T47D (cell line): ENCODE measurements around the gene DDX39B.

Experiments used
- DNase-seq, 2 experiments: peaks; one replicate each; pipeline versions ENCODE4 v3.0.0 to v3.0.0-alpha.2; 2011 to 2012; ENCODE audit warnings: low read depth in 1 of 2, low spot score in 1 of 2
- JUND ChIP-seq: IDR thresholded peaks from 2 replicates; pipeline ENCODE4 v1.6.1; 2012; ENCODE audit warnings: low read depth
- in situ Hi-C: cut with HindIII; loops from 2 replicates; pipeline ENCODE4 v1.10.0; 2016; ENCODE audit warnings: low sequenced_read_pairs, low pct_unique_long_range_greater_than_20kb

The DDX39B gene

GRCh38 chr6:31534011-31534410 lies 7.8 kb downstream of the DDX39B start:
- no peak for DNase-seq
- in situ Hi-C loops: no loop called here
- no peak for TF ChIP-seq JUND

GRCh38 chr6:31533455-31533841 lies 8.4 kb downstream of the DDX39B start:
- in situ Hi-C loops: no loop called here
- no peak for DNase-seq
- no peak for TF ChIP-seq JUND

GRCh38 chr6:31532644-31533454 lies 9.0 kb downstream of the DDX39B start:
- DNase-seq: no peak
- in situ Hi-C loops: no loop called here
- no peak for TF ChIP-seq JUND

- in situ Hi-C loops: no loop called here
- TF ChIP-seq JUND: no peak
- DNase-seq: no peak
Measured at GRCh38 chr6:31531771-31532643, 9.8 kb downstream of the DDX39B start.

GRCh38 chr6:31531162-31531561 lies 10.6 kb downstream of the DDX39B start:
- DNase-seq: no peak
- no peak for TF ChIP-seq JUND
- in situ Hi-C loops: no loop called here

GRCh38 chr6:31530659-31531058 lies 11.1 kb downstream of the DDX39B start:
- DNase-seq: no peak
- no peak for TF ChIP-seq JUND
- in situ Hi-C loops: no loop called here

- DNase-seq: no peak
- no peak for TF ChIP-seq JUND
- in situ Hi-C loops: no loop called here
Measured at GRCh38 chr6:31529329-31530150, 12.3 kb downstream of the DDX39B start.

- DNase-seq: no peak
- in situ Hi-C loops: no loop called here
Measured at GRCh38 chr6:31528821-31529328, 12.9 kb downstream of the DDX39B start, which contains the start of gene MCCD1. Gene MCCD1, plus strand, starts transcription at chr6:31528962. Its CDS starts 53 bp downstream, at chr6:31529015.

GRCh38 chr6:31528307-31528777 lies 13.5 kb downstream of the DDX39B start:
- no peak for TF ChIP-seq JUND
- no peak for DNase-seq
- in situ Hi-C loops: no loop called here

More at GRCh38 chr6:31528821-31529328, 12.9 kb downstream of the DDX39B start, which contains the start of gene MCCD1:
- no peak for TF ChIP-seq JUND

- no peak for TF ChIP-seq JUND
- DNase-seq: no peak
- in situ Hi-C loops: no loop called here
Measured at GRCh38 chr6:31525932-31526591, 15.7 kb downstream of the DDX39B start.

- TF ChIP-seq JUND: no peak
- in situ Hi-C loops: no loop called here
- DNase-seq: no peak
Measured at GRCh38 chr6:31525553-31525931, 16.3 kb downstream of the DDX39B start.
